OCI-LY1 (cell line): Measurements from ENCODE around the gene PSME3.

Experiments
- EZH2 ChIP-seq: fragments of 200-600 bp; sonication (generic), shearing (Covaris generic); IDR thresholded peaks from 2 replicates; pipeline ENCODE4 v1.8.0; 2017; ENCODE audit warnings: borderline replicate concordance, mixed run types, mild to moderate bottlenecking, antibody characterized with exemption, low read length, moderate library complexity, mixed read lengths
- TF ChIP-seq, protein P1 (sequence below): fragments of 200-600 bp; sonication (generic), shearing (Covaris generic); IDR thresholded peaks from 2 replicates; pipeline ENCODE4 v1.5.1; 2017; ENCODE audit warnings: mild to moderate bottlenecking, antibody characterized with exemption, low read length, moderate library complexity, mixed read lengths

DNA sequence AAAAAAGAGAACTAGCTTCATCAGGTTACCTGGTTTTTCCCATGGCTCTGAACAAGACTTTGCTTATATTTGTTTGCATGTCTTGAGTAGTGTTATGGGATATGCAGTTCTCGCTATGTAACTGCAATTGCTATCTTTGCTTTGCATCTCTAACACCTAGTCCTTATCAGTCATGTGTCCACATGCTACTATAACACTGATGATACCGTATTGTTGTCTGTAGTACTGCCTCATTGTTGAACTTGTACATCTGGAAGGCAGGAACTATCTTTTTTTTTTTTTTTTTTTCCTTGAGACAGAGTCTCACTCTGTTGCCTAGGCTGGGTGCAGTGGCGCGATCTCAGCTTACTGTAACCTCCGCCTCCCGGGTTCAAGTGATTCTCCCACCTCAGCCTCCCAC, 2.5 kb downstream of the PSME3 start:
- TF ChIP-seq, protein P1, sequence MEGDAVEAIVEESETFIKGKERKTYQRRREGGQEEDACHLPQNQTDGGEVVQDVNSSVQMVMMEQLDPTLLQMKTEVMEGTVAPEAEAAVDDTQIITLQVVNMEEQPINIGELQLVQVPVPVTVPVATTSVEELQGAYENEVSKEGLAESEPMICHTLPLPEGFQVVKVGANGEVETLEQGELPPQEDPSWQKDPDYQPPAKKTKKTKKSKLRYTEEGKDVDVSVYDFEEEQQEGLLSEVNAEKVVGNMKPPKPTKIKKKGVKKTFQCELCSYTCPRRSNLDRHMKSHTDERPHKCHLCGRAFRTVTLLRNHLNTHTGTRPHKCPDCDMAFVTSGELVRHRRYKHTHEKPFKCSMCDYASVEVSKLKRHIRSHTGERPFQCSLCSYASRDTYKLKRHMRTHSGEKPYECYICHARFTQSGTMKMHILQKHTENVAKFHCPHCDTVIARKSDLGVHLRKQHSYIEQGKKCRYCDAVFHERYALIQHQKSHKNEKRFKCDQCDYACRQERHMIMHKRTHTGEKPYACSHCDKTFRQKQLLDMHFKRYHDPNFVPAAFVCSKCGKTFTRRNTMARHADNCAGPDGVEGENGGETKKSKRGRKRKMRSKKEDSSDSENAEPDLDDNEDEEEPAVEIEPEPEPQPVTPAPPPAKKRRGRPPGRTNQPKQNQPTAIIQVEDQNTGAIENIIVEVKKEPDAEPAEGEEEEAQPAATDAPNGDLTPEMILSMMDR: no peak
- TF ChIP-seq EZH2: no peak
